HG03103 (cell line): Measurements from ENCODE around the gene EPB41L4A.
"Not testable (repeated sequence)": the region's sequence is repeated elsewhere in the genome, so short reads cannot be mapped to it uniquely, and the experiment has no call there.

ENCODE experiments used
- ATAC-seq: cut with Tn5 transposase; IDR thresholded peaks from one replicate; pipeline ENCODE4 v1.9.1; 2021; ENCODE audit warnings: low read depth; ENCODE audit not compliant: unreplicated experiment

EPB41L4A gene

DNA sequence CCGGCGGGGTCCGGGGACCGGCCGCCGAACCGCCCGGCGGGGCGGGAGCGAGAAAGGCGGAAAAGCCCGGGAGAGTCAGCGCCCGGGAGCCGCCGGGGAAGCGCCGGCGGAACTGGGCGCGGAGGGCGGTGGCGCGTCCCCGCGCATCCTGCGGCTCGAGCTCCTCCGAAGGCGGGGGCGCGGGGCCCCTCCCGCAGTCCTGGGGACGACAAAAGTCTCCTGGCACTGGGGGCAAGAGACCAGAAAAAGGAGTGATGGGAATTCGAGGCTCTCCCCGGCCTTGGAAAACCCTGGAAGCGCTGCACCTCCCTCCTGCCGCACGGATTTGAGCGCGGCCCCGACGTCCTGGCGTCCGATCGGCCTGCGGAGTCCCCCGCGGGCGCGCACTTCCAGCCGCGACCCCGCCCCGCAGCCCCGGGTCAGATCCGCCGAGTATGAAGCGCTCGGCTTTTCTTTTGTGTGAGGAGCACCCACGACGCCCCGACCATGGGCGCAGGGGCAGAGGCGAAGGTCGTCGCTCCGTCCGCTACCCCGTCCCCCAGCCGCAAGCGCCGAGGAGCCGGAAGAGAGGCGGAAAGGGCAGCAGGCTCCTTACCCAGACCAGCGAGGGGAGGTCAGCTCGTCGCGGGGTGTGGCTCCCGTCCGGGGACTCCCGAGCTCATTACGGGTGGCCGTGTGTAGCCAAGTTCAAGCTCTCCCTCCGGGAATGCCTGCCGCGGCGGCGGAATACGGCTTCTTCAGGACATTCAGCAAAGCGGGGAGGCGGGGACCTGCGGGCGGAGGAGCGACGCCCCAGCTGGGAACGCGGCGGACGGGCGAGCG is at the start of gene EPB41L4A:
Gene EPB41L4A, minus strand, starts transcription at position 114 of the 822 bp plus-strand sequence. CDS start 238 bp downstream, outside the sequence.
- ATAC-seq: peak; percentile 7

DNA sequence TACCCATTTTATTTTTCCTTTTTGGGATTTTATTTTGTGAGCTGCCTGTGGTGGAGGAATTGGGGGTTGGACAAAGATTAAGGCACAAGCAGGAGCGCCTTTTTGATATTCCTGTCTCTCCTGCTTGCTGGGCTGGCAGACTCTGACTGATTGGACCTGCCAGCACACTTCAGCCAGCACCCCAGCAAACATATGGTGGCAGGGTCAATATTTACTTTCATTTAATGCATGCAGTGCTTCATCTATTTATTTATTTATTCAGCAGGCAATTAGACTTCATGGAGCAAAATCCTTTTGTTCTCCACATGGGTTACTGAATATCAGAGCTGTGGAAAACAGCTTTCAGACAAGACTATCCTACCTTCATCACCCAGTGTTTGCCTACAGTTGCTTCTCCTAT is 48.4 kb upstream of the EPB41L4A start:
- no peak for ATAC-seq

GRCh38 chr5:112466261-112466660 is 47.2 kb upstream of the EPB41L4A start:
- not testable (repeated sequence) for ATAC-seq

- ATAC-seq: not testable (repeated sequence)
Observed at GRCh38 chr5:112447187-112447760, 28.2 kb upstream of the EPB41L4A start.

- no peak for ATAC-seq
Observed at GRCh38 chr5:112445626-112446350, 26.7 kb upstream of the EPB41L4A start.

DNA sequence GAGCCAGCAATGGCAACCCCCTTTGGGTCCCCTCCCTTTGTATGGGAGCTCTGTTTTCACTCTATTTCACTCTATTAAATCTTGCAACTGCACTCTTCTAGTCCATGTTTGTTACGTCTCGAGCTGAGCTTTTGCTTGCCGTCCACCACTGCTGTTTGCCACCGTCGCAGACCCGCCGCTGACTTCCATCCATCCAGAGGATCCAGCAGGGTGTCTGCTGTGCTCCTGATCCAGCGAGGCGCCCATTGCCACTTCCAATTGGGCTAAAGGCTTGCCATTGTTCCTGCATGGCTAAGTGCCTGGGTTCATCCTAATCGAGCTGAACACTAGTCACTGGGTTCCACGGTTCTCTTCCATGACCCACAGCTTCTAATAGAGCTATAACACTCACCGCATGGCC is 24.9 kb upstream of the EPB41L4A start:
- ATAC-seq: not testable (repeated sequence)

- ATAC-seq: no peak
Observed at GRCh38 chr5:112440031-112440430, 21.0 kb upstream of the EPB41L4A start.

DNA sequence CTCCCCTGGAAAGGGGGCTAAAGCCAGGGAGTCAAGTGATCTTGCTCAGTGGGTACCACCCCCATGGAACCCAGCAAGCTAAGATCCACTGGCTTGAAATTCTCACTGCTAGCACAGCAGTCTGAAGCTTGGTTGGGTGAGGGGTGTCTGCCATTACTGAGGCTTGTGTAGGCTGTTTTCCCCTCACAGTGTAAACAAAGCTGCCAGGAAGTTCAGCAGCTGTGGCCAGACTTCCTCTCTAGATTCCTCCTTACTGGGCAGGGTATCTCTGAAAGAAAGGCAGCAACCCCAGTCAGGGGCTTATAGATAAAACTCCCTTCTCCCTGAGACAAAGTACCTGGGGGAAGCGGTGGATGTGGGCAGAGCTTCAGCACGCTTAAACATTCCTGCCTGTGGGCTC is 17.1 kb upstream of the EPB41L4A start:
- ATAC-seq: no peak

DNA sequence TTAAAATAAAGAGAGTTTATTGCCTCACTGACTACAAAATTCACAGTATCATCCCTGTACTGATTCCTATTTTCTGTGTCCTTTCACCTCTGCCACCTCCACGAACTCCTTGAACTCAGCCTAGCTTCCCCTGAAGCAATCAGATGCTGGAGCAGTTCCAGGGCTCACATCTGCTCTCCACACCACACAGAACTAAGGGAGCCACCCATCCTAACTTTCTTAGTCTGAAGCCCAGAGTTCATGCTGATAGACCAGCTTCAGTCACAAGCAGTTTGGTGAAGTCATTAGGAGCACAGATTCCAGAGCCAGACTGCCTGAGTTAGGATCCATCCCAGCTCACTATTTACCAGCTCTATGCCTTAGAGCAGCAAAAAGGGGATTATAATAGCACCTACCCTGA is 15.6 kb upstream of the EPB41L4A start:
- no peak for ATAC-seq

GRCh38 chr5:112426202-112426601 is 7.1 kb upstream of the EPB41L4A start:
- ATAC-seq: not testable (repeated sequence)

DNA sequence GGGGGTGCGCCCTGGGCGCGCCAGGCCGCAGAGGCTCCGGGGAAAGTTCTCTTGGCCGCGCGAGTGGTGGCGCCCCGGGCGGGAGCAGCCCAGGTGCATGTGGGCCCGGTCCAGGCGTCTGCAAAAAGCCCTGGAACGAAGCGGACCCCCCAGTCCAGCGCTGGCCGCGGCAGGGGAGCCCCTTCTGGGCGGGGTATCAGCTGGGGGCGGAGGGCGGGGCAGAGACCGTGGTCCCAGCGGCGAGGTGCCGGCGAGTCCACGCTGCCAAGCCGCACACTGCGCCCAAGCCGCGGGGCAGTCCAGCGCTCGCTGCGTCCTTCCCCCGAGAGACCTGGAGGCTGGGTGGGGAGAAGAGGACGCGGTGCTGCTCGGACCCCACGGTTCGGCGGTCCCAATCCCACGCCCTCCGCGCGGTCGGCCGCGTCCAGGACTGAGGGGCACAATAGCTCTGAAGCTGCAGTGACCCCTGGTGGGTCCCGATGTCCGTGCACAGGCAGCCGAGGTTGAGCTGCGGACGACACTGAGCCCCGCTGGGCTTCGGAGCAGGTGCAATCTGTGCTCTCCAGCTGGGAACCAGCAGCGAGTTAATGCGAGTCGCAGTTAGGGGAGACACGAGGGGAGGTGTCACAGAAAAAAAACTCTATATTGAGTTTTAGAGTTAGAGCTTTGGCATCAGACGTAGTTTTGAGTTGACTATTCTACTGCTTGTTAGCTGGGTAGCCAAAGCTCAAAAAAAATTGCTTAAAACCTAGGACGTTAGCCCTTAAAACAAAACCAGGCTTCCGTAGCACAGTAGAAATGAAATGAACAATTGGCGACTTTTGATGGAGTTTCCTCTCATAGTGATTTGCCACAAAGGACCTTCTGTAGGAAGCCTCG is 1.1 kb upstream of the EPB41L4A start:
- ATAC-seq: peak; percentile 84

- no peak for ATAC-seq
Observed at GRCh38 chr5:112418659-112419163, 366 bp downstream of the EPB41L4A start.

- peak; percentile 42 for ATAC-seq
Observed at GRCh38 chr5:112417931-112418658, 982 bp downstream of the EPB41L4A start.

- no peak for ATAC-seq
Observed at GRCh38 chr5:112415552-112415951, 3.5 kb downstream of the EPB41L4A start.

GRCh38 chr5:112413611-112414010 is 5.5 kb downstream of the EPB41L4A start:
- ATAC-seq: no peak

DNA sequence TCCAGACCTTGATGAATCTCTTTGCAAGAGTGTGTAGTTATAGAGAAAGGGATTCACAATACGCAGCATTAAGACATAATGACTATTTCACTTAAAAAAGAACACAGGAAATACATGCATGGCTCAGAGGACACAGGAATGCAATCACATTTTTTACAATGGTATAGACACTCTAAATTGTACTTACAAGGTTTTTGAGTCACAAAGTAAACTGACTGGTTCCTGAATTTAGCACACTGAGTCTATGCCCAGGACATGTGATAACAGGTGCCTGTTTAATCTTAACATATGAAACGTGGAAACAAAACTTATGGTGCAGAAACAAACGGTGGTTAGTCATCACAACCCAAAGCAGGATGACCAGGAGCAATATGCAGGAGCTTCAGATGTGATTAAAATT is 6.7 kb downstream of the EPB41L4A start:
- no peak for ATAC-seq

DNA sequence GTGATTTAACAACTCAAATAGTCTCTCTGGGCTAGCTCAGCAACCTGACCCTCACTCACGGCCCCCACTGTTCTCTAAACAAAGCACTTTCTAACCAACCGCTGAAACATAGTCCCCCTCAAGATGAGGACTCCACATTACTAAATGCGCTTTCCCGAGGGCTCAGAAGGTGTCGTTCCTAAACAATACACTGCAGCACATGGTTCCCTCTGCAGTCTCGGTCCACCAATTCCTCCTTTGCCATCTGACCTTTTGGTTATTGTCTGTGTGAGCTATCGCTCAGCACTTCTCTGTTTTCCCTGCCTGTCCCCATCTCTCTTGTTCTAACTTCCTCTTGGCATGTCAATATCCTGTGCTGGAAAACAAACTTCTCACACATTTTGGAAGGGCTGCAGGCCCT is 7.2 kb downstream of the EPB41L4A start:
- no peak for ATAC-seq

DNA sequence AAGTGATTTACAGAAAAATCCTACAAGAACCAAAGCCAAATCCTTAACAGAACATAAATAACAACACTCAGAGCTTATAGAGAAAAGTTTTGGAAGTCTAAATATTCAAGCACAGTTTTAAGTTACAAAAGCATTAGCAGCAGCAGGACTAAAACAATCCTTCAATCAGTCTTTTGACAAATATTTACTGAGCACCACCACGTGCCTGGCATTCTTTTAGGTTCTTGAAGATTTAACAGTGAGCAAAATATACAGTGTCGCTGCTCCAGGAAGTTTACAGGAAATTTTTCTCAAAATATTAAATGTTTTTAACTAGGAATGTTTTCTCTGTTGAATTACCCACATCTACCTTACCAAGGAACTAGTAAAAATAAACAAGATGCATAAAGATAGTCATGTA is 11.4 kb downstream of the EPB41L4A start:
- ATAC-seq: no peak

- ATAC-seq: no peak
Observed at GRCh38 chr5:112407240-112407639, 11.8 kb downstream of the EPB41L4A start.

- ATAC-seq: no peak
Observed at GRCh38 chr5:112403069-112403468, 16.0 kb downstream of the EPB41L4A start.
